WI38 (cell line): Measurements from ENCODE around the gene TECTA.

ENCODE experiments used
- H3K4me3 ChIP-seq: 2 replicates; pipeline ENCODE4 v1.5.1; 2011; ENCODE audit warnings: low read depth, mild to moderate bottlenecking, control low read depth, low read length
- CTCF ChIP-seq: IDR thresholded peaks from 2 replicates; pipeline ENCODE4 v1.5.1; 2012; ENCODE audit warnings: low read depth, mild to moderate bottlenecking, control low read depth, low read length

TECTA gene

GRCh38 chr11:121213362-121213893, 112.4 kb downstream of the TECTA start:
- no peak overlapping the region for H3K4me3 ChIP-seq
- no peak for TF ChIP-seq CTCF

- no peak for TF ChIP-seq CTCF
- no peak overlapping the region for H3K4me3 ChIP-seq
Measured at GRCh38 chr11:121214861-121215260, 113.8 kb downstream of the TECTA start.

- H3K4me3 ChIP-seq: no peak overlapping the region
- TF ChIP-seq CTCF: no peak
Measured at GRCh38 chr11:121221496-121222200, 120.6 kb downstream of the TECTA start.

- TF ChIP-seq CTCF: no peak
- no peak overlapping the region for H3K4me3 ChIP-seq
Measured at GRCh38 chr11:121223161-121223560, 122.1 kb downstream of the TECTA start.

GRCh38 chr11:121225382-121225781, 124.3 kb downstream of the TECTA start:
- no peak overlapping the region for H3K4me3 ChIP-seq
- no peak for TF ChIP-seq CTCF

- no peak overlapping the region for H3K4me3 ChIP-seq
- TF ChIP-seq CTCF: no peak
Measured at GRCh38 chr11:121226415-121227263, 125.6 kb downstream of the TECTA start.

- H3K4me3 ChIP-seq: no peak overlapping the region
- TF ChIP-seq CTCF: no peak
Measured at GRCh38 chr11:121228851-121229250, 127.8 kb downstream of the TECTA start.
